Measurements from ENCODE around the gene C5orf58.

GRCh38 chr5:170218726-170219125 is 14.1 kb upstream of the C5orf58 start:
- no peak for TF ChIP-seq EZH2 (IDR thresholded peaks at IDR 0.05; ENCODE audit: low read length, missing control alignments)
- no peak for TF ChIP-seq CTCF (conservative IDR thresholded peaks at IDR 0.05 in 1 of 2, IDR thresholded peaks at IDR 0.05 in 1 of 2; ENCODE audit: low read depth in 1 of 2, low read length in 2 of 2)
